Measurements from ENCODE around the gene C1QC. TPM values are rescaled to one million over a fixed set of nuclear protein-coding genes. Genes with fewer than 3 reads are reported as not detected.

The C1QC gene
- total RNA-seq, 1 experiment from 2014 or later = not detected

GRCh38 chr1:22611530-22611947 is 31.9 kb upstream of the C1QC start:
- TF ChIP-seq, protein P1, sequence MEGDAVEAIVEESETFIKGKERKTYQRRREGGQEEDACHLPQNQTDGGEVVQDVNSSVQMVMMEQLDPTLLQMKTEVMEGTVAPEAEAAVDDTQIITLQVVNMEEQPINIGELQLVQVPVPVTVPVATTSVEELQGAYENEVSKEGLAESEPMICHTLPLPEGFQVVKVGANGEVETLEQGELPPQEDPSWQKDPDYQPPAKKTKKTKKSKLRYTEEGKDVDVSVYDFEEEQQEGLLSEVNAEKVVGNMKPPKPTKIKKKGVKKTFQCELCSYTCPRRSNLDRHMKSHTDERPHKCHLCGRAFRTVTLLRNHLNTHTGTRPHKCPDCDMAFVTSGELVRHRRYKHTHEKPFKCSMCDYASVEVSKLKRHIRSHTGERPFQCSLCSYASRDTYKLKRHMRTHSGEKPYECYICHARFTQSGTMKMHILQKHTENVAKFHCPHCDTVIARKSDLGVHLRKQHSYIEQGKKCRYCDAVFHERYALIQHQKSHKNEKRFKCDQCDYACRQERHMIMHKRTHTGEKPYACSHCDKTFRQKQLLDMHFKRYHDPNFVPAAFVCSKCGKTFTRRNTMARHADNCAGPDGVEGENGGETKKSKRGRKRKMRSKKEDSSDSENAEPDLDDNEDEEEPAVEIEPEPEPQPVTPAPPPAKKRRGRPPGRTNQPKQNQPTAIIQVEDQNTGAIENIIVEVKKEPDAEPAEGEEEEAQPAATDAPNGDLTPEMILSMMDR (conservative IDR thresholded peaks at IDR 0.05) = no peak
- Mint-ChIP-seq H3K27ac (no peak overlapping the region), H3K36me3 (ENCODE audit: insufficient read depth in 1 of 3, low read depth in 3 of 3) (no peaks in the 10 kb centered on the region), H3K27me3 (ENCODE audit: low read depth) (peaks cover 82% of the 10 kb centered on the region), H3K9me3 (peaks cover 0 to 3% of the 10 kb centered on the region in 2 experiments; a peak in 2 of 5 replicates), H3K4me3 (no peak overlapping the region), H3K4me1 (peaks cover 42 to 83% of the 10 kb centered on the region in 2 experiments)
- Histone ChIP-seq H3K27ac (ENCODE audit: insufficient read length, low read depth, low read length) (no peak overlapping the region), H4K20me1 (ENCODE audit: control insufficient read depth, insufficient read depth, insufficient read length) (no peaks in the 10 kb centered on the region), H3K4me1 (ENCODE audit: insufficient read depth, low read length) (no peaks in the 10 kb centered on the region), H2BK120ac (ENCODE audit: low read depth, low read length, poor library complexity, severe bottlenecking) (no peak overlapping the region), H3K79me1 (ENCODE audit: insufficient read depth, low read depth, low read length, poor library complexity, severe bottlenecking) (no peaks in the 10 kb centered on the region), H3T11ph (ENCODE audit: low read length) (no peak overlapping the region), H2BK20ac (ENCODE audit: low read depth, low read length, poor library complexity, severe bottlenecking) (no peak overlapping the region), H2AK5ac (ENCODE audit: insufficient read length, low read length) (no peak overlapping the region), H3K14ac (ENCODE audit: insufficient read depth, low read length) (no peak overlapping the region), H2BK15ac (ENCODE audit: low read depth, low read length) (no peak overlapping the region), H3K27me3 (ENCODE audit: insufficient read depth, low read length) (no peaks in the 10 kb centered on the region), H3K56ac (ENCODE audit: insufficient read length, low read depth, low read length) (no peak overlapping the region), H4K8ac (replicated peaks; ENCODE audit: insufficient read length, low read depth, low read length) (no peak overlapping the region), H4K5ac (ENCODE audit: insufficient read length, low read depth, low read length) (no peak overlapping the region), H3K23ac (ENCODE audit: insufficient read length, low read depth, low read length) (no peak overlapping the region), H2BK12ac (ENCODE audit: insufficient read length, low read depth, low read length) (no peak overlapping the region), H3K9ac (ENCODE audit: extremely low read depth, insufficient read length, low read length) (no peak overlapping the region), H3K4ac (ENCODE audit: low read depth, low read length) (no peak overlapping the region), H3K79me2 (ENCODE audit: insufficient read depth, low read length) (no peaks in the 10 kb centered on the region), H3K4me2 (ENCODE audit: insufficient read depth, insufficient read length, low read length) (no peak overlapping the region), H3K23me2 (ENCODE audit: insufficient read length, low read depth, low read length, poor library complexity, severe bottlenecking) (no peaks in the 10 kb centered on the region), H4K91ac (ENCODE audit: insufficient read length, low read depth, low read length) (no peak overlapping the region), H3K9me3 (ENCODE audit: control insufficient read depth, low read depth, low read length) (no peaks in the 10 kb centered on the region), H3K18ac (ENCODE audit: insufficient read length, low read depth, low read length) (no peak overlapping the region), H2AFZ (ENCODE audit: low read length) (no peak overlapping the region), H2BK5ac (ENCODE audit: insufficient read length, low read length) (no peak overlapping the region)
- peak; percentile 87 for DNase-seq
- WGBS (ENCODE audit: extremely low coverage, insufficient read length, low lambda C conversion rate) = no CpG with 5 or more reads among the region's 7 CpGs

Measured in H9 (cell line).